Measurements from ENCODE around the gene MAGOHB. TPM values are rescaled to one million over a fixed set of nuclear protein-coding genes. Genes with fewer than 3 reads are reported as not detected.

MAGOHB gene
- total RNA-seq, 1 experiment from 2014 or later, result 134 TPM

DNA sequence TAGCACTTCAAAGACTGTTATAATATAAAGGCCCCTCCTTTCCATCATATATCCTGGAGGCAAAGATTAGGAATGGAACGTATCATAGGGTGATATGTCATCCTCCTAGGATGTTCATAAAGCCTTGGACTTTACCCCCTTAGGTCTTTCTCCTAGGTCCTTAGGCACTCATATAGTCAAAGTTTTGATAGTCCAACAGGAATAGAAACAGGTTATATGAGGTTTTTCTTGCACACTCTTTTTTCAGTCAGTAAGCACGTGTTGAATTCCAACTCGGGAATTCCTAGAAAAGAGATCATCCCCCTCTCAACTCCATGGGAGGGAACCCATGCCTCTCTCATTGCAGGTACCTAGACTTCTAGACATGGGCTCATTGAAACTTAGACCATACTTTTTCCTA is 20.1 kb upstream of the MAGOHB start:
- no peak overlapping the region for H3K27ac Mint-ChIP-seq (ENCODE audit: unreplicated experiment)
- H3K36me3 Mint-ChIP-seq (ENCODE audit: insufficient read depth, unreplicated experiment), result no peaks in the 10 kb centered on the region
- H3K4me1 ChIP-seq, result peaks cover 44% of the 10 kb centered on the region

GRCh38 chr12:10632226-10632625 is 18.8 kb upstream of the MAGOHB start:
- Mint-ChIP-seq H3K4me3 (ENCODE audit: unreplicated experiment) (no peak overlapping the region), H3K27ac (ENCODE audit: unreplicated experiment) (no peak overlapping the region), H3K36me3 (ENCODE audit: insufficient read depth, unreplicated experiment) (no peaks in the 10 kb centered on the region), H3K4me1 (ENCODE audit: low read depth, unreplicated experiment) (peaks cover 41% of the 10 kb centered on the region), H3K27me3 (ENCODE audit: insufficient read depth, unreplicated experiment) (no peaks in the 10 kb centered on the region), H3K9me3 (ENCODE audit: unreplicated experiment) (no peaks in the 10 kb centered on the region)
- intact Hi-C loops (cut with micrococcal nuclease; ENCODE audit: unreplicated experiment), result loop anchor here (2.0 kb wide), 1 partner anchor 43 kb away; the partner anchor contains the start of gene STYK1
- H3K9me3 ChIP-seq, result no peaks in the 10 kb centered on the region
- ChIA-PET CTCF (no interaction called here), POLR2A (no interaction called here)
- BruUV-seq (replicated peaks), result no TSS peak
- TF ChIP-seq, protein P1, sequence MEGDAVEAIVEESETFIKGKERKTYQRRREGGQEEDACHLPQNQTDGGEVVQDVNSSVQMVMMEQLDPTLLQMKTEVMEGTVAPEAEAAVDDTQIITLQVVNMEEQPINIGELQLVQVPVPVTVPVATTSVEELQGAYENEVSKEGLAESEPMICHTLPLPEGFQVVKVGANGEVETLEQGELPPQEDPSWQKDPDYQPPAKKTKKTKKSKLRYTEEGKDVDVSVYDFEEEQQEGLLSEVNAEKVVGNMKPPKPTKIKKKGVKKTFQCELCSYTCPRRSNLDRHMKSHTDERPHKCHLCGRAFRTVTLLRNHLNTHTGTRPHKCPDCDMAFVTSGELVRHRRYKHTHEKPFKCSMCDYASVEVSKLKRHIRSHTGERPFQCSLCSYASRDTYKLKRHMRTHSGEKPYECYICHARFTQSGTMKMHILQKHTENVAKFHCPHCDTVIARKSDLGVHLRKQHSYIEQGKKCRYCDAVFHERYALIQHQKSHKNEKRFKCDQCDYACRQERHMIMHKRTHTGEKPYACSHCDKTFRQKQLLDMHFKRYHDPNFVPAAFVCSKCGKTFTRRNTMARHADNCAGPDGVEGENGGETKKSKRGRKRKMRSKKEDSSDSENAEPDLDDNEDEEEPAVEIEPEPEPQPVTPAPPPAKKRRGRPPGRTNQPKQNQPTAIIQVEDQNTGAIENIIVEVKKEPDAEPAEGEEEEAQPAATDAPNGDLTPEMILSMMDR (IDR thresholded peaks at IDR 0.05; ENCODE audit: insufficient read depth in 1 of 2, low read depth in 1 of 2, low read length in 1 of 2, severe bottlenecking in 1 of 2, unreplicated experiment in 1 of 2), result no peak
- no peak for DNase-seq
- no peaks in the 10 kb centered on the region for H3K36me3 ChIP-seq (ENCODE audit: control insufficient read depth, insufficient read depth, low read length)
- no peaks in the 10 kb centered on the region for H3K27me3 ChIP-seq (replicated peaks; ENCODE audit: control insufficient read depth, insufficient read depth, low read length)
- no peak overlapping the region for H3K4me3 ChIP-seq (ENCODE audit: low read depth, low read length)
- H3K4me1 ChIP-seq, result peaks cover 40% of the 10 kb centered on the region

More for the DNA sequence above, 20.1 kb upstream of the MAGOHB start:
- H3K4me3 ChIP-seq (ENCODE audit: low read depth, low read length), result no peak overlapping the region
- BruUV-seq (replicated peaks), result no TSS peak
- intact Hi-C loops (cut with micrococcal nuclease; ENCODE audit: unreplicated experiment), result loop anchor here (2.0 kb wide), 1 partner anchor 41 kb away; the partner anchor contains the start of gene STYK1
- Mint-ChIP-seq H3K27me3 (ENCODE audit: insufficient read depth, unreplicated experiment) (no peaks in the 10 kb centered on the region), H3K4me3 (ENCODE audit: unreplicated experiment) (no peak overlapping the region), H3K4me1 (ENCODE audit: low read depth, unreplicated experiment) (peaks cover 41% of the 10 kb centered on the region), H3K9me3 (ENCODE audit: unreplicated experiment) (no peaks in the 10 kb centered on the region)
- CTCF ChIA-PET, result no interaction called here
- H3K36me3 ChIP-seq (ENCODE audit: control insufficient read depth, insufficient read depth, low read length), result no peaks in the 10 kb centered on the region
- no peaks in the 10 kb centered on the region for H3K27me3 ChIP-seq (replicated peaks; ENCODE audit: control insufficient read depth, insufficient read depth, low read length)
- TF ChIP-seq, protein P1 (IDR thresholded peaks at IDR 0.05; ENCODE audit: insufficient read depth in 1 of 2, low read depth in 1 of 2, low read length in 1 of 2, severe bottlenecking in 1 of 2, unreplicated experiment in 1 of 2), result no peak
- DNase-seq, result peak in 1 of 2 experiments; percentile 25
- no peaks in the 10 kb centered on the region for H3K9me3 ChIP-seq
- POLR2A ChIA-PET, result no interaction called here

DNA sequence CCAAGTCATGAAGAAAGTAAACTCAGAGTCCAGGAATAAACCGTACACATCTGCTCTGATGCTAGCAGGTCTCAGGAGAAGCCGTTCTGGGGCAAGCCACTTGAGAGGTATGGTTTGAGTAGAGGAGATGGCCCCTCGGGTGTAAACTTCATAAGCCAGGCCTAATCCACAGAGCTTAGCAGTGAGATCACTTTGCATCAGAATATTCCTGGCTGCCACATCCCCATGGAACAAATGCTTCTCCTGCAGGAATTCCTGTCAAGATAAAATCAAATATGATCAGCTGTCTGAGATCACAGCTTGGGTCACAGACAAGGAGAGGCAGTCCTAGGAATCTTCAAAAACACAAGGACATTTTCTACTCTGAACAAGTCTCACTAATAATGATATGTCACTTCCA is 11.2 kb upstream of the MAGOHB start:
- Histone ChIP-seq H3K36me3 (ENCODE audit: control insufficient read depth, insufficient read depth, low read length) (no peaks in the 10 kb centered on the region), H3K9me3 (no peaks in the 10 kb centered on the region), H3K27me3 (replicated peaks; ENCODE audit: control insufficient read depth, insufficient read depth, low read length) (no peaks in the 10 kb centered on the region), H3K4me3 (ENCODE audit: low read depth, low read length) (no peak overlapping the region), H3K4me1 (no peaks in the 10 kb centered on the region)
- Mint-ChIP-seq H3K4me3 (ENCODE audit: unreplicated experiment) (no peak overlapping the region), H3K4me1 (ENCODE audit: low read depth, unreplicated experiment) (no peaks in the 10 kb centered on the region), H3K27ac (ENCODE audit: unreplicated experiment) (no peak overlapping the region), H3K27me3 (ENCODE audit: insufficient read depth, unreplicated experiment) (no peaks in the 10 kb centered on the region), H3K36me3 (ENCODE audit: insufficient read depth, unreplicated experiment) (no peaks in the 10 kb centered on the region), H3K9me3 (ENCODE audit: unreplicated experiment) (no peaks in the 10 kb centered on the region)
- TF ChIP-seq, protein P1 (IDR thresholded peaks at IDR 0.05; ENCODE audit: insufficient read depth in 1 of 2, low read depth in 1 of 2, low read length in 1 of 2, severe bottlenecking in 1 of 2, unreplicated experiment in 1 of 2), result no peak
- DNase-seq, result no peak
- BruUV-seq (replicated peaks), result no TSS peak
- intact Hi-C loops (cut with micrococcal nuclease; ENCODE audit: unreplicated experiment), result no loop called here
- POLR2A ChIA-PET, result no interaction called here
- CTCF ChIA-PET, result no interaction called here

Measured in Caco-2 (cell line).